GM19193 (cell line): ENCODE measurements around the gene TIAM2.

Experiments
- POLR2A ChIP-seq: IDR thresholded peaks from 4 replicates; pipeline ENCODE4 v1.6.1; 2011; ENCODE audit not compliant: insufficient read depth, insufficient read length; ENCODE audit errors: extremely low read depth

TIAM2 gene

GRCh38 chr6:155278319-155279049, 283.4 kb downstream of the TIAM2 start:
- TF ChIP-seq POLR2A, result no peak

DNA sequence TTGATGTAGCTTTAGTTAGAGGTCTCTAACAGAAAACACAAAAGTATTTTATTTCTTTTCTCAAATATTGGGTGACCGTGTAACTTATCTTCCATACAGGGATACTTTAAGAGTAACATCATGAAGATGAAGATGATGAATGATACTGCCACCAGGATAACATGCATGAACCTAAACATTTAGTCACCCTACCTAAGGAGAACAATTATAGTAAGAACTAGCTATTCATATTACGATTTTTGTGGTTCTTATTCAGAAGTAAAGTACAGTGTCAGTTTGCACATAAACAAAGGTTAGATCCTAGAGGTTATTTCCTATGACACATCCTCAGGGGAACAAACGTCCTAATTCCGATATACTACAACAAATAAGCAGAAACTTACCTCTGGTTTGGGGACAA, 289.7 kb downstream of the TIAM2 start:
- no peak for TF ChIP-seq POLR2A

- TF ChIP-seq POLR2A, result no peak
These were observed 292.6 kb downstream of the TIAM2 start for GRCh38 chr6:155287762-155288161.

DNA sequence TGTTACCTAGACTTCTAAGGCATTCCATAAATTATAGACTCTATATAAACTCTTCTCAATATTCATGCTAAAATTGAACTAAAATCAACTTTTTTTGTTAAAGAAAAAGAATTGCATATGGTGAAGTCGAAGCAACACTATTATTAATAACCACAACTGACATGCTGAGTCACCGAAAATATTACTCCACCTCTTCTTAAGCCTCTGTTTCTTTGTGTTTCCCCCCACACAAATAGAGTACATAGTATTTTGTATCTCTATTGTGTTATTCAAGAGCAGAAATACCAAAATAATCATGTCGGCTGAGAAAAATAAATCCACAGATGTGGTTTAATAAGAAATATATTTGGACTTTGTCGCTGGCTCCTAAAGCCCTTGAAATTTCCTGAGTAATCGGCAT, 295.4 kb downstream of the TIAM2 start:
- no peak for TF ChIP-seq POLR2A

DNA sequence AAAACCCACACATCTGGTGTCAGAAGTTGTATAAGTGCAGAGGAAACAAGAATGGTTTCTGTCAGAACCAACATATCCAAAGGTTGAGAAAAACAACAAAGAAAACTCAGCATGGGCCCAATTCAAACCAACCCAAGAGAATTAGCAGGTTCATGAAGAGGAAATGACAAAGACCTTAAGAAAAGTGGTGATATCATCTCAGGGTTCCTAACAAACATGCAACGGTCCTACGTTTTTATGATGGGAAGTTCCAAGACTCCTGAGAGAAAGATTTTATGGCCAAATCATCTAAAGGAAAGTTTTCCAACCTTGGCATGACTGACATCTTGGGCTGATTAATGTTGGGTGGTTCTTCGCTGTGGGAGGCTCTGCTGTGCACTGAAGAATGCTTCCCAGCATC, 296.2 kb downstream of the TIAM2 start:
- no peak for TF ChIP-seq POLR2A

GRCh38 chr6:155292711-155293110, 297.6 kb downstream of the TIAM2 start:
- no peak for TF ChIP-seq POLR2A

DNA sequence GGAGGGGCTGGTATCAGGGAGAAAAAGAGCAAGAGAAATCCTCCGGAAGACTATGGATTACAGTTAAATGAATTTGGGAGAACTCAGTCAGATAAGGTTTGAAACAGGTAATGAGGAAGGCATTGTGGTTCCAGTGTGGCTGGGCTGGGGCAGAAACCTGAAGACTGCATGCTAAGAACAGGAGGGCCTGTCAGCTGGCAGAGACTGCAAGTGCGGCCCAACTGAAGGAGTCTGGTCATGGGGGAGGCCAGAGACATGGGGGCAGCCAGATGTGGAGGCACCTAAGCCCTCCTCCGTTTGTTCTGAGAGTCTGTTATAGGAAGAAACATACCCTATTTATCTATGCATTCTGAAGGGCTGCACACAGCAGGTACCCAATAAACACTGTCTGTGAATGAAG, 302.6 kb downstream of the TIAM2 start:
- no peak for TF ChIP-seq POLR2A

GRCh38 chr6:155301867-155302266, 306.8 kb downstream of the TIAM2 start:
- TF ChIP-seq POLR2A, result no peak

DNA sequence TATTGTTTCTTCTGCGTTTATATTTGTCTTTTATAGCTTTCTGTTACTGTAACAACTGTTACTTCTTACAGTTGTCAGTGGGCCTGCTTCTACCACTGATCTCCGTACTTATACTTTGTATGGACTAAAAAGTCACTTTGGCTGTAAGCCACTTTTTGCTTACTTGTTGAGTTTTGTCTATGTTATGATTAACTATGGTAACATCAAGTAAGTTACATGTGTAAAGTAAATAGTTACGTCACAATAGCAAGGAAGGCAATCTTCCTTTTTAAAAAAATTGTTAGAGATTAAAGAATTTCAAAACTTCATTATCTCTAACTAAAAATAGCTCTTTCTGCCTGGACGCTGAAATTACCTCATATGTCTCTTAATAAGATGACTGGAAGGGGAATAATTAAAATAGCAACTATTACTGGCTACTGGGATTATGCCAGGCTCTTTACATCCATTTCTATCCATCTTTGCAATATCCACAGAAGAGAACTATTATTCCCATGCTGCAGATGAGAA, 308.3 kb downstream of the TIAM2 start:
- TF ChIP-seq POLR2A, result no peak

- no peak for TF ChIP-seq POLR2A
These were observed 311.8 kb downstream of the TIAM2 start for GRCh38 chr6:155306958-155307357.
